Measurements from ENCODE around the gene DDC.

The DDC gene

GRCh38 chr7:50488379-50488778 lies 76.8 kb downstream of the DDC start:
- in situ Hi-C loops (cut with MboI; ENCODE audit: low sequenced_read_pairs), result no loop called here

GRCh38 chr7:50486512-50486911 lies 78.7 kb downstream of the DDC start:
- in situ Hi-C loops (cut with MboI; ENCODE audit: low sequenced_read_pairs), result no loop called here

GRCh38 chr7:50481867-50482266 lies 83.3 kb downstream of the DDC start:
- in situ Hi-C loops (cut with MboI; ENCODE audit: low sequenced_read_pairs), result no loop called here

GRCh38 chr7:50480797-50481196 lies 84.4 kb downstream of the DDC start:
- in situ Hi-C loops (cut with MboI; ENCODE audit: low sequenced_read_pairs), result no loop called here

- in situ Hi-C loops (cut with MboI; ENCODE audit: low sequenced_read_pairs), result no loop called here
Observed at GRCh38 chr7:50479743-50480517, 85.3 kb downstream of the DDC start.

- in situ Hi-C loops (cut with MboI; ENCODE audit: low sequenced_read_pairs), result no loop called here
Observed at GRCh38 chr7:50477640-50478039, 87.6 kb downstream of the DDC start.

- in situ Hi-C loops (cut with MboI; ENCODE audit: low sequenced_read_pairs), result no loop called here
Observed at GRCh38 chr7:50476953-50477625, 88.1 kb downstream of the DDC start.

- in situ Hi-C loops (cut with MboI; ENCODE audit: low sequenced_read_pairs), result no loop called here
Observed at GRCh38 chr7:50475340-50475739, 89.9 kb downstream of the DDC start.

- in situ Hi-C loops (cut with MboI; ENCODE audit: low sequenced_read_pairs), result loop anchor here (25.0 kb wide), 2 partner anchors 213 to 688 kb away; no protein-coding TSS in a partner anchor
Observed at GRCh38 chr7:50474382-50475160, 90.6 kb downstream of the DDC start.

GRCh38 chr7:50473531-50473930 lies 91.7 kb downstream of the DDC start:
- in situ Hi-C loops (cut with MboI; ENCODE audit: low sequenced_read_pairs), result loop anchor here (25.0 kb wide), 2 partner anchors 214 to 689 kb away; no protein-coding TSS in a partner anchor

GRCh38 chr7:50472427-50472826 lies 92.8 kb downstream of the DDC start:
- in situ Hi-C loops (cut with MboI; ENCODE audit: low sequenced_read_pairs), result loop anchor here (25.0 kb wide), 2 partner anchors 215 to 690 kb away; no protein-coding TSS in a partner anchor

GRCh38 chr7:50471970-50472369 lies 93.2 kb downstream of the DDC start:
- in situ Hi-C loops (cut with MboI; ENCODE audit: low sequenced_read_pairs), result loop anchor here (25.0 kb wide), 2 partner anchors 215 to 690 kb away; no protein-coding TSS in a partner anchor

- in situ Hi-C loops (cut with MboI; ENCODE audit: low sequenced_read_pairs), result loop anchor here (25.0 kb wide), 2 partner anchors 217 to 692 kb away; no protein-coding TSS in a partner anchor
Observed at GRCh38 chr7:50470250-50471163, 94.7 kb downstream of the DDC start.

GRCh38 chr7:50469181-50469580 lies 96.0 kb downstream of the DDC start:
- in situ Hi-C loops (cut with MboI; ENCODE audit: low sequenced_read_pairs), result loop anchor here (25.0 kb wide), 2 partner anchors 218 to 693 kb away; no protein-coding TSS in a partner anchor

- in situ Hi-C loops (cut with MboI; ENCODE audit: low sequenced_read_pairs), result loop anchor here (25.0 kb wide), 2 partner anchors 219 to 694 kb away; no protein-coding TSS in a partner anchor
Observed at GRCh38 chr7:50467817-50468610, 97.2 kb downstream of the DDC start.

- in situ Hi-C loops (cut with MboI; ENCODE audit: low sequenced_read_pairs), result loop anchor here (25.0 kb wide), 2 partner anchors 220 to 695 kb away; no protein-coding TSS in a partner anchor
Observed at GRCh38 chr7:50466815-50467585, 98.2 kb downstream of the DDC start.

- in situ Hi-C loops (cut with MboI; ENCODE audit: low sequenced_read_pairs), result loop anchor here (25.0 kb wide), 2 partner anchors 224 to 699 kb away; no protein-coding TSS in a partner anchor
Observed at GRCh38 chr7:50463035-50463434, 102.2 kb downstream of the DDC start.

- in situ Hi-C loops (cut with MboI; ENCODE audit: low sequenced_read_pairs), result loop anchor here (25.0 kb wide), 2 partner anchors 225 to 700 kb away; no protein-coding TSS in a partner anchor
Observed at GRCh38 chr7:50462361-50462760, 102.8 kb downstream of the DDC start.
